H1 (cell line): ENCODE results near the gene MMP24. TPM values are rescaled to one million over a fixed set of nuclear protein-coding genes. Genes with fewer than 3 reads are reported as not detected.

Experiments
- BCL11A ChIP-seq, 2 experiments: IDR thresholded peaks; one replicate each; pipeline ENCODE4 v1.6.1; 2011; ENCODE audit warnings: low read depth in 2 of 2, low read length in 2 of 2, mild to moderate bottlenecking in 2 of 2
- CBX8 ChIP-seq: fragments of 300-800, 300-1000 bp; sonication (generic); IDR thresholded peaks from 2 replicates; pipeline ENCODE4 v1.7.1; 2016; ENCODE audit warnings: low read depth, low read length, borderline replicate concordance
- CHD7 ChIP-seq: fragments of 300-600 bp; sonication (generic); IDR thresholded peaks from 2 replicates; pipeline ENCODE4 v1.7.1; 2012; ENCODE audit warnings: low read length, moderate library complexity, mild to moderate bottlenecking, inconsistent platforms; ENCODE audit not compliant: insufficient replicate concordance
- NRF1 ChIP-seq: IDR thresholded peaks from 2 replicates; pipeline ENCODE4 v1.6.1; 2011; ENCODE audit warnings: mild to moderate bottlenecking, low read depth, low read length, improper control_type of control experiment
- RFX5 ChIP-seq: IDR thresholded peaks from 2 replicates; pipeline ENCODE4 v1.6.1; 2011; ENCODE audit warnings: low read depth, low read length, improper control_type of control experiment, borderline replicate concordance
- RNF2 ChIP-seq: fragments of 200-900, 300-1000 bp; sonication (generic); IDR thresholded peaks from 2 replicates; pipeline ENCODE4 v1.7.1; 2016; ENCODE audit warnings: borderline replicate concordance, low read depth, mild to moderate bottlenecking, antibody characterized with exemption, low read length; ENCODE audit not compliant: poor library complexity, severe bottlenecking; ENCODE audit errors: missing control alignments
- SAP30 ChIP-seq: fragments of 300-600 bp; sonication (generic); IDR thresholded peaks from 2 replicates; pipeline ENCODE4 v1.7.1; 2012; ENCODE audit warnings: low read length, moderate library complexity, mild to moderate bottlenecking, inconsistent platforms; ENCODE audit not compliant: insufficient read depth, insufficient replicate concordance
- SP2 ChIP-seq: IDR thresholded peaks from 2 replicates; pipeline ENCODE4 v1.6.1; 2012; ENCODE audit warnings: mild to moderate bottlenecking, low read length, inconsistent platforms
- TAF7 ChIP-seq: optimal IDR thresholded peaks from 2 replicates; pipeline ENCODE3; 2011; ENCODE audit warnings: low read depth, mild to moderate bottlenecking, inconsistent platforms, low read length, moderate library complexity, borderline replicate concordance
- polyA plus RNA-seq, 7 experiments: library from polyadenylated mRNA; depleted of rRNA in 3 of 7; stranded (reverse) in 5 of 7; unstranded in 2 of 7; fragments of >200 nt in 5 of 7; fragments of 200-250 nt in 2 of 7; gene quantifications; 1 replicate in 5 of 7; 2 replicates in 1 of 7; 4 replicates in 1 of 7; pipeline versions ENCODE4 v1.2.1 to v1.2.3, GENCODE V29; 2011 to 2013; ENCODE audit warnings: missing spikeins in 2 of 7, mixed read lengths in 2 of 7
- total RNA-seq: library from RNA; stranded (reverse); fragmentation: NEBNext Ultra II Directional; extraction: Animal tissue kit (Norgen Biotek cat#: 25700); gene quantifications from 2 replicates; pipeline ENCODE4 v1.2.1, GENCODE V29; 2021

The MMP24 gene
- total and polyA plus RNA-seq, 2 of the 8 experiments (the other 6 are each of a cell fraction or from before 2014, with no cell fraction given) = 18.8 to 21.4 TPM

- TF ChIP-seq CHD7 (no peak), TAF7 (no peak), BCL11A (IDR thresholded peaks at IDR 0.05; ENCODE audit: low read depth in 2 of 2, low read length in 2 of 2) (no peak), SP2 (no peak), NRF1 (no peak), RFX5 (no peak), CBX8 (no peak), RNF2 (no peak), SAP30 (peak; percentile 69)
Observed at GRCh38 chr20:35284992-35285805, 58.7 kb downstream of the MMP24 start (continued).
